GM12865 (cell line): ENCODE measurements around the gene TMEM74B.

ENCODE experiments used
- DNase-seq: peaks from one replicate; pipeline ENCODE4 v3.0.0; 2010; ENCODE audit warnings: low read depth
- H3K4me3 ChIP-seq: 2 replicates; pipeline ENCODE4 v1.5.1; 2011; ENCODE audit warnings: mild to moderate bottlenecking, low read depth, low read length, control low read depth
- TF ChIP-seq, protein P1 (sequence below): IDR thresholded peaks from 2 replicates; pipeline ENCODE4 v1.5.1; 2011; ENCODE audit warnings: low read length, control low read depth, low read depth, inconsistent platforms; ENCODE audit not compliant: insufficient read depth; ENCODE audit errors: missing control alignments

Gene TMEM74B

DNA sequence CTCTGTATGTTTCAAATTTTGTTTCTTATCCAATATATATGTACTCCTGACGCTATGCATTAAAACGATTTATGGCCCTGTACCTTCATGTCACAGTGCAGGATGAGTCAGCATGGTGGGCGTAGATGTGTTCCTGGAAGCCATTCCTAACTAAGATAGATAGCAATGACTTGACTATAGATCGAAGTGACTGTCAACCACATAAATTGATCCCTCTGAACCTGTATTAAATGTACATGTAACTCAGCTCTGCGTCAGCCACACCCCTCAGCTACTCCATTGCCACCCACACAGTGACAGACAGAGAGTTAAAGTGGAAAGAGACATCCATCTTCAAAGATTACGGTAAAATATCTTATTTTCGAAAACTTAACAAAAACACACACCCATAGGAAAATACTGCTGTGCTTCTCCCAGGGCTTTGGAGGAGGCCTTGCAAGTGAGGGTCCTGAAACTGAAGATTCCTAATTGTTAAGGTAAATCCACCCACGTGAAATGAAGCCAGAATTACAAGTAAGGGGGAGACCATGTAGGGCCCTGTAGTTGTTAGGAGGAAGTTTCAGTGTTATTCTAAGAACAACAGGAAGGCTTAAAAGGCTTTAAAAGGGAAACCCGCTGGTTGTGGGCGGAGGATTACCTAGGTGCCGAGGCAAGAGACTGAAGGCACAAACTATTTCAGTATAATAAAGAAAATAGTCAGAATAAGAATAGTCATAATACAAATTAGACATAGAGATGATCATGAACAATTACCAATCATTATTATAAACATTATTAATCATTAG, 30.8 kb upstream of the TMEM74B start:
- no peak for DNase-seq
- no peak overlapping the region for H3K4me3 ChIP-seq
- TF ChIP-seq, protein P1, sequence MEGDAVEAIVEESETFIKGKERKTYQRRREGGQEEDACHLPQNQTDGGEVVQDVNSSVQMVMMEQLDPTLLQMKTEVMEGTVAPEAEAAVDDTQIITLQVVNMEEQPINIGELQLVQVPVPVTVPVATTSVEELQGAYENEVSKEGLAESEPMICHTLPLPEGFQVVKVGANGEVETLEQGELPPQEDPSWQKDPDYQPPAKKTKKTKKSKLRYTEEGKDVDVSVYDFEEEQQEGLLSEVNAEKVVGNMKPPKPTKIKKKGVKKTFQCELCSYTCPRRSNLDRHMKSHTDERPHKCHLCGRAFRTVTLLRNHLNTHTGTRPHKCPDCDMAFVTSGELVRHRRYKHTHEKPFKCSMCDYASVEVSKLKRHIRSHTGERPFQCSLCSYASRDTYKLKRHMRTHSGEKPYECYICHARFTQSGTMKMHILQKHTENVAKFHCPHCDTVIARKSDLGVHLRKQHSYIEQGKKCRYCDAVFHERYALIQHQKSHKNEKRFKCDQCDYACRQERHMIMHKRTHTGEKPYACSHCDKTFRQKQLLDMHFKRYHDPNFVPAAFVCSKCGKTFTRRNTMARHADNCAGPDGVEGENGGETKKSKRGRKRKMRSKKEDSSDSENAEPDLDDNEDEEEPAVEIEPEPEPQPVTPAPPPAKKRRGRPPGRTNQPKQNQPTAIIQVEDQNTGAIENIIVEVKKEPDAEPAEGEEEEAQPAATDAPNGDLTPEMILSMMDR, result no peak

DNA sequence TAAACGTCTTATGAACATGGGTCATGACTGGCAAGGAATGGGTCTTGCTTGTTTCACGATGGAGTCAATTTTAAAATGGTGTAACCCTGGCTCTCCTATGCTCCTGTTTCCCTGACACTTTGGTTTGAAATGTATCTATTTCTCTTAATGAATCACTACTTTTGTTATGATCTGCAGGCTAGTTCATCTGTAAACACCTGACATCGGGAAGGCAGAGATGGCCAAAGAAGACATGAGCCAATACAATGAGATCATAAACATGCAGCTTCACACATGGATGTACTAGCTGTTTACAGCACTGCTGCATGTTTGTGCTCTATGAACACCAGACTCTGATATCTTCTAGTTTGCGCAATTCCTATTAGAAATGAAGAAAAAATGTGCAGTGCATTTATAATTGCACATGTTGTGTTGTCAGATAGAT, 30.1 kb upstream of the TMEM74B start:
- no peak for DNase-seq
- TF ChIP-seq, protein P1, result no peak
- H3K4me3 ChIP-seq, result no peak overlapping the region

DNA sequence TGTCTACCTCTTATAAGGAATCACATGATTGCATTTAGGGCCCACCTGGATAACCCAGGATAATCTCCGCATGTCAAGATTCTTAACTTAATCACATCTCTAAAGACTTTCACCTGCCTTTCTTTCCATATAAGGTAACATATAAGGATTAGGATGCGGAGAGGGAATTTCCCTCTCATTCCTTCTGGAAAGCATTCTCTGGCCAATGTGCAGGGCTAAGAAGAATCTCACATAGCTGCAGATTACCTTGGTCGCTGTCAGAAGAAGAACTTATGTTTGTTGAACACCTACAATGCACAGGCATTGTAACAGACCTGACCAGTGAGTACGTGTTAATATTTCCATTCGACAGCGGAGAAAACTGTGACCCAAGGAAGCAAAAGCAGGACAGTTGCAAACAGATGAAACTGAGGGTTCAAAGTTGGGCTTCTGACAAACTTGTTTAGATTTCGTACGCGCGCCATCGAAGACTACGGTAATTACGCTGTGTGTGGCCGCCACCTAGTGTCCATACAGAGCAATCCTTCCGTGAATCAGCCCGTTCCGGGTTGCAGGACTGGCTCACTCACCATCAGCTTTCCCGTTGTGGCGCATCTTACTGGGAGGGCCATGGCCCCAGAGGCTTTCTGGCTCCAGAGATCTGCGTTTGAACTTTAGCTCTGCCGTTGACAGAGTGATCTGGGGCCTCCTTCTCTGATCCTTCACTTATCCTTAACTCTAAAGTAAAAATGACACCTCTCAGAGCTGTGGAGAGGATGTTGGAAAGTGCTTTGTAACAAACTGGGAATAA, 28.0 kb upstream of the TMEM74B start:
- no peak overlapping the region for H3K4me3 ChIP-seq
- peak; percentile 64 for DNase-seq

DNA sequence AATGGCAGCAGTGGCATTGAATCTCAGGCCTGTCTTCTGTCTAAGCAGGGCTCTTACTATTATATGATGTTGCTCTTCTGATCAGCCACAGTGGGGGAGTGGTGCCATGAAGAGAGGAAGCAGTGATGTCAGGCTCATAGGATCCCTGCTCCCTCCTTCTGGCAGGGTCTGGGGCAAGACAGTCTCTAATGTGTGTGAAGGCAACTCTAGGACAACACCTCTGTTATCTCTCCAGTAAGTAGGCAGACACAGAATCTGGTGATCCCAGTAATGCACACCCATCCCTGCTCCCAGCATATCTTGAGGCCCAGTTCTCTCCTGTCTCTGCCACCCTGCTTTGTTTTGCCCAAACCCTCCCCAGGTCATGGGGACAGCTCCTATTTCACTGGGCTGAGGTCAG, 27.2 kb upstream of the TMEM74B start:
- TF ChIP-seq, protein P1, result no peak
- no peak overlapping the region for H3K4me3 ChIP-seq
- no peak for DNase-seq

More for the DNA sequence above, 28.0 kb upstream of the TMEM74B start:
- TF ChIP-seq, protein P1, result peak; percentile 68

DNA sequence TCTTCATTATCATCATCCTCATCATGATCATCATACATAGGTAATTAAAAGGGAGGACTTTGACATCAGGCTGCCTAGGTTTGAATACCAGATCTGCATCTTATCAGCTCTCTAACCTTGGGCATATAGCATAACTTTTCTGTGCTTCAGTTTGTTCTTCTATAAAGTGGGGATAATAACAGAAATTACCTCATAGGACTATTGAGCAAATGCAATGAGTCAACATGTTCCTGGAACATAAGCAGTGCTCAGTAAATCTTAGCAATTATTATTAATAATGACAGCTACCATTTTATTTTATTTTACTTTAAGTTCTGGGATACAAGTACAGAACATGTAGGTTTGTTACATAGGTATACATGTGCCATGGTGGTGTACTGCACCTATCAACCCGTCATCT, 25.7 kb upstream of the TMEM74B start:
- no peak for DNase-seq
- H3K4me3 ChIP-seq, result no peak overlapping the region
- TF ChIP-seq, protein P1, result no peak

DNA sequence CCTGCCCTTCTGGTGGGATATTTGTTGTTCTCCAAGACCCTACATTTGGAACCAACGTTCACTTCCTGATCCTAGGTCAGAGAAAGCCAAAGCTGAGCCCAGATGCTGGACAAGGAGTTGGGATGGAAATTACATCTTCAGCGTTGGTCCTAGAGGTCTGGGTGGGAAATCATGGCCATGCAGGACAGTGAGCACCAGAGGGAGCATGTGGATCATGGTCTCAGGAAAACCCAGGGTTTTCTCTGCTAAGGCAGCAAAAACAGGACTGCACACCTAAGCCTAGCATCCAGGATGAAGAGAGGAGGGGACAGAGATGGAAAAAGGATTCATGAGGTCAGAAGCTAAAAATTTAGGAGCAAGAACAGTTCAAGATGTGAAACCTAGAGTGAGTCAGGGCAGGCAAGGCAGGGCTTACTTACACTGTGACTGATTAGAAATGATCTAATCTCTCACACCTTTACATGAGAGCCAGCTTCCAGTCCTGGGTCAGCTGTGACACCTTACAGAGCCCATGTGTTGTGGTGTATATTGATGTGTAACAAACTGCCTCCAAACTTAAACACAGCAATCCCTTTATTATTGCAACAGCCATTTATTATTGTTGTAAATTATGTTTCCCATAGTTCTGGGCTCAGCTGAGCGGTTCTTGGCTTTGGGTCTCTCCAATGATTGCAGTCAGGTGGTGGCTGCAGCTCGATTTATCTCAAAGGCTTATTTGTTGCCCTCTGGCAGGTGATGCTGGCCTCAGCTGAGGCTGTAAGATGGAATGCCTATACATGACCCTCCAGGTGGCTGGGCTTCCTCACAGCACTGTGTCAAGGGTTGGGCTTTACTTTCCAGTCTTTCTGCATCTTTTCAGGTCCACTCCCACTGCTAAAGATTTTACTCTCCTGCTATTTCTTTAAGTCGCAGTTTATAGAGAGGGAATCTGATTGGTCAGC, 24.9 kb upstream of the TMEM74B start:
- TF ChIP-seq, protein P1, result no peak
- DNase-seq, result no peak

More for the DNA sequence above, 24.9 kb upstream of the TMEM74B start:
- H3K4me3 ChIP-seq, result no peak overlapping the region
